HCT116 (cell line): Measurements from ENCODE around the gene LACC1. TPM values are rescaled to one million over a fixed set of nuclear protein-coding genes. Genes with fewer than 3 reads are reported as not detected.

Experiments used
- ATAC-seq: fragments of 200-7000 bp; cut with Tn5 transposase; 2 replicates; pipeline ENCODE4 v1.9.1; 2020; ENCODE audit warnings: mild to moderate bottlenecking, moderate library complexity
- BruUV-seq: library from RNA; stranded (reverse); fragments of 400-500 nt; replicated peaks from 2 replicates; lab custom pipeline; 2021; lab: Mats Ljungman, UMichigan
- CTCF ChIA-PET: fragments of 300-600 bp; sonication (Branson Sonifier 250); formaldehyde crosslinking; loops from one replicate; lab custom pipeline; 2021; ENCODE audit warnings: antibody characterized with exemption; lab: Charles Lee
- POLR2A ChIA-PET: fragments of 300-600, 350-600 bp; sonication (Branson Sonifier 250); formaldehyde crosslinking; loops from one replicate; lab custom pipeline; 2021; ENCODE audit warnings: antibody characterized with exemption; lab: Charles Lee
- RAD21 ChIA-PET, 2 experiments: fragments of 300-600 bp; sonication (Branson Sonifier 250); formaldehyde crosslinking; loops; one replicate each; lab custom pipeline; 2023; ENCODE audit warnings: low total read pairs in 2 of 2; ENCODE audit not compliant: uncharacterized antibody in 2 of 2, unreplicated experiment in 2 of 2, low non-redundant PET in 1 of 2; lab: Charles Lee
- DNase-seq: peaks from one replicate; pipeline ENCODE4 v3.0.0-alpha.2; 2010; ENCODE audit warnings: low read depth, low spot score
- H2AFZ ChIP-seq: fragments of 200-600 bp; shearing (Covaris generic), sonication (generic); 2 replicates; pipeline ENCODE4 v1.6.1; 2017; ENCODE audit warnings: low read depth, mixed run types, mixed read lengths, antibody characterized with exemption, low read length; ENCODE audit not compliant: poor library complexity, severe bottlenecking
- H3K27ac ChIP-seq: 2 replicates; pipeline ENCODE4 v1.5.1; 2012; ENCODE audit warnings: low read depth, low read length
- H3K27me3 ChIP-seq: fragments of 200-600 bp; sonication (generic); 2 replicates; pipeline ENCODE4 v1.6.1; 2016; ENCODE audit warnings: mixed run types, low read length, mixed read lengths; ENCODE audit not compliant: insufficient read depth
- H3K36me3 ChIP-seq, 2 experiments: fragments of 200-500 bp in 1 of 2; fragments of 200-600 bp in 1 of 2; sonication (Bioruptor generic) in 1 of 2; sonication (generic) in 1 of 2; 2 replicates each; pipeline versions ENCODE4 v1.5.1 to v1.6.1; 2014 to 2016; ENCODE audit warnings: low read length in 2 of 2, inconsistent platforms in 1 of 2, mixed read lengths in 1 of 2, mixed run types in 1 of 2; ENCODE audit not compliant: insufficient read depth in 2 of 2, control insufficient read depth in 1 of 2
- H3K4me1 ChIP-seq, 2 experiments: fragments of 200-600 bp in 1 of 2; sonication (generic) in 1 of 2; 2 replicates each; pipeline versions ENCODE4 v1.5.1 to v1.6.1; 2012 to 2017; ENCODE audit warnings: low read length in 2 of 2, inconsistent platforms in 1 of 2, mild to moderate bottlenecking in 1 of 2, mixed read lengths in 1 of 2, mixed run types in 1 of 2, moderate library complexity in 1 of 2; ENCODE audit not compliant: insufficient read depth in 2 of 2, control insufficient read depth in 1 of 2
- H3K4me2 ChIP-seq: fragments of 200-600 bp; sonication (generic); 2 replicates; pipeline ENCODE4 v1.6.1; 2017; ENCODE audit warnings: mixed run types, low read length, mixed read lengths
- H3K4me3 ChIP-seq, 2 experiments: fragments of 200-600 bp in 1 of 2; sonication (generic) in 1 of 2; replicated peaks in 1 of 2; 2 replicates each; pipeline ENCODE4 v1.5.1; 2011 to 2016; ENCODE audit warnings: low read length in 2 of 2, control low read depth in 1 of 2, low read depth in 1 of 2, mild to moderate bottlenecking in 1 of 2, mixed read lengths in 1 of 2, mixed run types in 1 of 2
- H3K79me2 ChIP-seq: fragments of 200-600 bp; sonication (generic); 2 replicates; pipeline ENCODE4 v1.6.1; 2017; ENCODE audit warnings: mild to moderate bottlenecking, mixed run types, low read length, moderate library complexity, mixed read lengths; ENCODE audit not compliant: insufficient read depth
- H3K9ac ChIP-seq: fragments of 200-600 bp; sonication (generic); 2 replicates; pipeline ENCODE4 v1.6.1; 2016; ENCODE audit warnings: low read length, mixed read lengths
- H3K9me2 ChIP-seq: fragments of 200-600 bp; sonication (generic), shearing (Covaris generic); 2 replicates; pipeline ENCODE4 v1.6.1; 2017; ENCODE audit warnings: mixed run types, mild to moderate bottlenecking, moderate library complexity; ENCODE audit not compliant: insufficient read depth
- H3K9me3 ChIP-seq, 2 experiments: fragments of 200-500 bp in 1 of 2; fragments of 200-600 bp in 1 of 2; sonication (Bioruptor generic) in 1 of 2; sonication (generic) in 1 of 2; 2 replicates each; pipeline ENCODE4 v1.6.1; 2014 to 2017; ENCODE audit warnings: low read length in 2 of 2, mixed read lengths in 2 of 2, inconsistent platforms in 1 of 2, low read depth in 1 of 2, mild to moderate bottlenecking in 1 of 2, mixed run types in 1 of 2, moderate library complexity in 1 of 2; ENCODE audit not compliant: control insufficient read depth in 1 of 2, insufficient read depth in 1 of 2
- H4K20me1 ChIP-seq: fragments of 200-600 bp; sonication (generic), shearing (Covaris generic); 2 replicates; pipeline ENCODE4 v1.6.1; 2017; ENCODE audit warnings: mixed run types, mild to moderate bottlenecking, moderate library complexity; ENCODE audit not compliant: insufficient read depth
- JUND ChIP-seq: IDR thresholded peaks from 2 replicates; pipeline ENCODE4 v1.6.1; 2012
- POLR2A ChIP-seq: IDR thresholded peaks from 2 replicates; pipeline ENCODE4 v1.7.0; 2011; ENCODE audit warnings: borderline replicate concordance; ENCODE audit not compliant: insufficient read depth, insufficient read length; ENCODE audit errors: extremely low read depth
- ZBTB33 ChIP-seq: IDR thresholded peaks from 2 replicates; pipeline ENCODE4 v1.6.1; 2011; ENCODE audit warnings: mild to moderate bottlenecking, low read length, moderate library complexity; ENCODE audit not compliant: insufficient replicate concordance; ENCODE audit errors: extremely low read depth
- ZNF274 ChIP-seq: fragments of 200-500 bp; sonication (Bioruptor generic); IDR thresholded peaks from 2 replicates; pipeline ENCODE4 v1.6.1; 2014; ENCODE audit warnings: mild to moderate bottlenecking, low read depth, low read length, inconsistent platforms
- intact Hi-C: fragments of 100-400 bp; cut with micrococcal nuclease; formaldehyde crosslinking; loops from 2 replicates; pipeline ENCODE4 v1.10.0; 2022
- total RNA-seq: library from RNA; stranded (reverse); gene quantifications from one replicate; pipeline ENCODE4 v1.2.1, GENCODE V29; 2021; ENCODE audit not compliant: unreplicated experiment
- TF ChIP-seq, protein P1 (sequence below): IDR thresholded peaks from 2 replicates; pipeline ENCODE4 v1.6.1; 2012; ENCODE audit warnings: low read depth
- TF ChIP-seq, protein P2 (sequence below): IDR thresholded peaks from 2 replicates; pipeline ENCODE4 v1.6.1; 2012

The LACC1 gene
- total RNA-seq, 1 experiment from 2014 or later, result 2.6 TPM

- H3K27me3 ChIP-seq, result no peaks in the 10 kb centered on the region
- H3K9me2 ChIP-seq, result no peaks in the 10 kb centered on the region
- H3K9ac ChIP-seq, result no peak overlapping the region
- H3K4me3 ChIP-seq, result no peak overlapping the region
- H3K9me3 ChIP-seq, result no peaks in the 10 kb centered on the region
- TF ChIP-seq, protein P1, sequence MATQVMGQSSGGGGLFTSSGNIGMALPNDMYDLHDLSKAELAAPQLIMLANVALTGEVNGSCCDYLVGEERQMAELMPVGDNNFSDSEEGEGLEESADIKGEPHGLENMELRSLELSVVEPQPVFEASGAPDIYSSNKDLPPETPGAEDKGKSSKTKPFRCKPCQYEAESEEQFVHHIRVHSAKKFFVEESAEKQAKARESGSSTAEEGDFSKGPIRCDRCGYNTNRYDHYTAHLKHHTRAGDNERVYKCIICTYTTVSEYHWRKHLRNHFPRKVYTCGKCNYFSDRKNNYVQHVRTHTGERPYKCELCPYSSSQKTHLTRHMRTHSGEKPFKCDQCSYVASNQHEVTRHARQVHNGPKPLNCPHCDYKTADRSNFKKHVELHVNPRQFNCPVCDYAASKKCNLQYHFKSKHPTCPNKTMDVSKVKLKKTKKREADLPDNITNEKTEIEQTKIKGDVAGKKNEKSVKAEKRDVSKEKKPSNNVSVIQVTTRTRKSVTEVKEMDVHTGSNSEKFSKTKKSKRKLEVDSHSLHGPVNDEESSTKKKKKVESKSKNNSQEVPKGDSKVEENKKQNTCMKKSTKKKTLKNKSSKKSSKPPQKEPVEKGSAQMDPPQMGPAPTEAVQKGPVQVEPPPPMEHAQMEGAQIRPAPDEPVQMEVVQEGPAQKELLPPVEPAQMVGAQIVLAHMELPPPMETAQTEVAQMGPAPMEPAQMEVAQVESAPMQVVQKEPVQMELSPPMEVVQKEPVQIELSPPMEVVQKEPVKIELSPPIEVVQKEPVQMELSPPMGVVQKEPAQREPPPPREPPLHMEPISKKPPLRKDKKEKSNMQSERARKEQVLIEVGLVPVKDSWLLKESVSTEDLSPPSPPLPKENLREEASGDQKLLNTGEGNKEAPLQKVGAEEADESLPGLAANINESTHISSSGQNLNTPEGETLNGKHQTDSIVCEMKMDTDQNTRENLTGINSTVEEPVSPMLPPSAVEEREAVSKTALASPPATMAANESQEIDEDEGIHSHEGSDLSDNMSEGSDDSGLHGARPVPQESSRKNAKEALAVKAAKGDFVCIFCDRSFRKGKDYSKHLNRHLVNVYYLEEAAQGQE, result no peak
- TF ChIP-seq, protein P2, sequence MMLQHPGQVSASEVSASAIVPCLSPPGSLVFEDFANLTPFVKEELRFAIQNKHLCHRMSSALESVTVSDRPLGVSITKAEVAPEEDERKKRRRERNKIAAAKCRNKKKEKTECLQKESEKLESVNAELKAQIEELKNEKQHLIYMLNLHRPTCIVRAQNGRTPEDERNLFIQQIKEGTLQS, result no peak
- no peak for TF ChIP-seq ZBTB33
- TF ChIP-seq JUND, result no peak
- TF ChIP-seq POLR2A, result no peak
- TF ChIP-seq ZNF274, result no peak
- TF ChIP-seq, all 23 proteins: peak for 0
- ChIA-PET POLR2A (no interaction called here), CTCF (no interaction called here), RAD21 (no interaction called here)
- Histone ChIP-seq H2AFZ (no peak overlapping the region), H3K4me2 (no peak overlapping the region), H3K79me2 (no peaks in the 10 kb centered on the region), H3K36me3 (no peaks in the 10 kb centered on the region), H3K27ac (no peak overlapping the region), H4K20me1 (no peaks in the 10 kb centered on the region), H3K4me1 (no peaks in the 10 kb centered on the region)
- DNase-seq, result no peak
- no TSS peak for BruUV-seq
- intact Hi-C loops, result no loop called here
- no peak for ATAC-seq
These were observed 54.6 kb downstream of the LACC1 start for GRCh38 chr13:43934273-43934672.
